Measurements from ENCODE around the gene SMIM1.

DNA sequence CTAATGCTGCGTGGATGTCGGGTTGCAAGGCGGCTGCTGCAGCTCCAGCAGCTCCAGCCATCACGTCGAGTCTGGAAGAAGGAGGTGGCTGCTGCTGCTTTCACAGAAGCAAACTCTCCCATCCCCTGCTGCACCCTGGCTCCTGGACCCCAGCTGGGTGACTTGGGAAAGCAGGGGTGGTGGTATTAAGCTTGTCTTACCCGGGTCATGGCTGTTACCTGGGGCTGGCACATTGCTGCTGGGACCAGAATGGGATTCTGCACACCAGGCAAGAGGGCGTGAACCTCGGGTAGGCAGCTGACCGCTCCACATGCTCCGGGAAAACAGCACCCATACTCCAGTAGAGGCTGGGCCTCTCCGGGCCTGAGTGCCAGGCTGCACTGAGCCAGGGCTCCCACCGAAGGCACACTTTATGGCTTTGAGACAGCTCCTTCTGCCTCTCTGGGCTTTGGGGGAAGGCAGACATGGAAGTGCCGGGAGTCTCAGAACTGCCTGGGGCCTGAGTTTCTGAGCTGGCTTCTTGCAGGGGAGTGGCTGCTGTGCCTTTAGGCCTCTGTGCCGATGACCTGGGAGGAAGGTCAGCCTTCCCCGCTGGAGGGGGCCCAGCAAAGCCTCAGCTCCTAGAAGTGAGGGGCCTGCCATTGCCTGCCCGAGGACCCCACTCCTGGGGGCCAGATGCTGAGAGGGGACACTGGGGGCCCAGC, 1.2 kb downstream of the SMIM1 start:
- TF ChIP-seq POLR2A (IDR thresholded peaks at IDR 0.05) (no peak), EP300 (IDR thresholded peaks at IDR 0.05) (no peak)
- TF ChIP-seq, protein P1, sequence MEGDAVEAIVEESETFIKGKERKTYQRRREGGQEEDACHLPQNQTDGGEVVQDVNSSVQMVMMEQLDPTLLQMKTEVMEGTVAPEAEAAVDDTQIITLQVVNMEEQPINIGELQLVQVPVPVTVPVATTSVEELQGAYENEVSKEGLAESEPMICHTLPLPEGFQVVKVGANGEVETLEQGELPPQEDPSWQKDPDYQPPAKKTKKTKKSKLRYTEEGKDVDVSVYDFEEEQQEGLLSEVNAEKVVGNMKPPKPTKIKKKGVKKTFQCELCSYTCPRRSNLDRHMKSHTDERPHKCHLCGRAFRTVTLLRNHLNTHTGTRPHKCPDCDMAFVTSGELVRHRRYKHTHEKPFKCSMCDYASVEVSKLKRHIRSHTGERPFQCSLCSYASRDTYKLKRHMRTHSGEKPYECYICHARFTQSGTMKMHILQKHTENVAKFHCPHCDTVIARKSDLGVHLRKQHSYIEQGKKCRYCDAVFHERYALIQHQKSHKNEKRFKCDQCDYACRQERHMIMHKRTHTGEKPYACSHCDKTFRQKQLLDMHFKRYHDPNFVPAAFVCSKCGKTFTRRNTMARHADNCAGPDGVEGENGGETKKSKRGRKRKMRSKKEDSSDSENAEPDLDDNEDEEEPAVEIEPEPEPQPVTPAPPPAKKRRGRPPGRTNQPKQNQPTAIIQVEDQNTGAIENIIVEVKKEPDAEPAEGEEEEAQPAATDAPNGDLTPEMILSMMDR (IDR thresholded peaks at IDR 0.05), result no peak

All from tibial nerve (tissue), 4 donors.